ENCODE results near the gene AGBL3.
A peak's percentile ranks its signal among the peaks of the same experiment; 100 is the strongest.

AGBL3 gene

DNA sequence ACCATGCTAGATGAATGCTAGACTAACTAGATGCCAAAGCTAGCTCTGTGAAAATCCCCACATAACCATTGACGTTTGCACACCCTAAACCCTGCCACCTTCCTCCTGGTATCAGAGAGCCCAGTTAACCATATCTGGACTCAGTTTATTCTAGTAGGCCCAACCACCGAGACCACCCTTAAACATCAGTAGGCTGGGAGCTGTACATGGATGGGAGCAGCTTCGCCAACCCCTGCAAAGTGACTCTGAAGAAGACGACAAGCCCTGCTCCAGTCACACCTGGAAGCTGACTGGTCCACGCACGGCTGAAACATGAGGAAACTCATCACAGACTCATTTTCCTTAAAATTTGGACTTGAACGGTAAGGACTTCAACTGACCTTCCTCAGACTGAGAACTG, 188.6 kb downstream of the AGBL3 start:
- TF ChIP-seq JUND (IDR thresholded peaks at IDR 0.05; ENCODE audit: low read depth), result no peak
- in situ Hi-C loops (cut with HindIII; ENCODE audit: low pct_unique_long_range_greater_than_20kb, low sequenced_read_pairs), result no loop called here
- no peak for DNase-seq (ENCODE audit: low read depth in 1 of 2, low spot score in 1 of 2)

DNA sequence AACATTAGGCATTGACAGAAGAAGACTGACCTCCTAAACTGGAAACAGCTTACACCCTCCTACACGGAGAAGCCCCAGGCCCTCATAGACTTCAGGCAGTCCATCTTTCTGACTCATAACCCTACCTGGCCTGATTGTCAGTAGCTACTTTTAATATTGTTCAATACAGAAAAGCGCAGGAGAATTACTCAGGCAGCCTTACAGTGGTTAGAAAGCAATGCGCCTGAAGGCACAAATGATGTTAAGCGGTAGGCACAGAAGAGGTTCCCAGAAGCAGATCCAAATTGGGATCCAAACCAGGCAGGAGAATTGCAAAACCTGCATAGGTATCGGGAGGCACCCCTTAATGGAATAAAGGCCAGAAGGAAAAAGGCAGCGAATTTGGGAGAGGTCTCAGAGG, 189.6 kb downstream of the AGBL3 start:
- no peak for TF ChIP-seq JUND (IDR thresholded peaks at IDR 0.05; ENCODE audit: low read depth)
- no peak for DNase-seq (ENCODE audit: low read depth in 1 of 2, low spot score in 1 of 2)
- in situ Hi-C loops (cut with HindIII; ENCODE audit: low pct_unique_long_range_greater_than_20kb, low sequenced_read_pairs), result no loop called here

GRCh38 chr7:135177028-135177696, 190.9 kb downstream of the AGBL3 start:
- in situ Hi-C loops (cut with HindIII; ENCODE audit: low pct_unique_long_range_greater_than_20kb, low sequenced_read_pairs), result no loop called here
- DNase-seq (ENCODE audit: low read depth in 1 of 2, low spot score in 1 of 2), result peak; percentile 31 to 93
- TF ChIP-seq JUND (IDR thresholded peaks at IDR 0.05; ENCODE audit: low read depth), result 0 out of 2 replicates have a peak, but pooled peaks have one; percentile 34

DNA sequence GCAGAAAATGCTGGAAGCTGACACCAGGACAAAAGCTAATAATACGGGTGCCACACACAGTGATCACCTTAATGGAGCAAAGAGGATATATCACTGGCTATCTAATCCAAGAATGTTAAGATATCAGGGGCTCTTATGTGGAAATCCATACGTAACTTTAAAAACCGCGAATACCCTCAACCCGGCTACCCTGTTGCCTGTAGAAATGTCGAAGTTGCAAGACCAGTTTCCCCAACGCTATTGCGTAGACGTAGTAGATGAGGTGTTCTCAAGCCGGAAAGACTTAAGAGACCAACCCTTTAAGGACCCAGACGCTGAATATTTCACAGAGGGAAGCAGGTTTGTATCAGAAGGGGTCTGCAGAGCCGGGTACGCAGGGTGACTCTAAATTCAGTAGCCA, 192.1 kb downstream of the AGBL3 start:
- no peak for TF ChIP-seq JUND (IDR thresholded peaks at IDR 0.05; ENCODE audit: low read depth)
- in situ Hi-C loops (cut with HindIII; ENCODE audit: low pct_unique_long_range_greater_than_20kb, low sequenced_read_pairs), result no loop called here

GRCh38 chr7:135179321-135179925, 193.1 kb downstream of the AGBL3 start:
- TF ChIP-seq JUND (IDR thresholded peaks at IDR 0.05; ENCODE audit: low read depth), result no peak
- in situ Hi-C loops (cut with HindIII; ENCODE audit: low pct_unique_long_range_greater_than_20kb, low sequenced_read_pairs), result no loop called here
- DNase-seq (ENCODE audit: low read depth in 1 of 2, low spot score in 1 of 2), result no peak

More for the DNA sequence above, 192.1 kb downstream of the AGBL3 start:
- DNase-seq (ENCODE audit: low read depth in 1 of 2, low spot score in 1 of 2), result no peak

DNA sequence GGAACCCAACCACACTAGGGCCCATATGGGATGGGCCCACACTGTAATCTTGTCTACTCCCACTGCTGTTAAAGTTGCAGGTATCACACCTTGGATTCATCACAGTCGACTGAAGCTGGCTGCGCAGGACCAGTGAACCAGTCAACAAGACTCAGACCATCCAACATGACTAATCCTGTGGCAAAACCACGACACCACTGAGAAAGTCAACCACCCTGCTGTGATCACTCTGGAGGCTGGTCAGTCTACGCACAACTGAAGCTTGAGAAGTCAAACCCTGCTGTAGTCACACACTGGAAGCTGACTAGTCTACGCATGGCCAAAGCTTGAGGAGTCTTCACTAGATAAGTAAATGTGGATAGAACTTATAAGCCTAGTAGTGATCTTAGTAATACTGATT, 193.8 kb downstream of the AGBL3 start:
- DNase-seq (ENCODE audit: low read depth in 1 of 2, low spot score in 1 of 2), result no peak
- in situ Hi-C loops (cut with HindIII; ENCODE audit: low pct_unique_long_range_greater_than_20kb, low sequenced_read_pairs), result no loop called here
- no peak for TF ChIP-seq JUND (IDR thresholded peaks at IDR 0.05; ENCODE audit: low read depth)

DNA sequence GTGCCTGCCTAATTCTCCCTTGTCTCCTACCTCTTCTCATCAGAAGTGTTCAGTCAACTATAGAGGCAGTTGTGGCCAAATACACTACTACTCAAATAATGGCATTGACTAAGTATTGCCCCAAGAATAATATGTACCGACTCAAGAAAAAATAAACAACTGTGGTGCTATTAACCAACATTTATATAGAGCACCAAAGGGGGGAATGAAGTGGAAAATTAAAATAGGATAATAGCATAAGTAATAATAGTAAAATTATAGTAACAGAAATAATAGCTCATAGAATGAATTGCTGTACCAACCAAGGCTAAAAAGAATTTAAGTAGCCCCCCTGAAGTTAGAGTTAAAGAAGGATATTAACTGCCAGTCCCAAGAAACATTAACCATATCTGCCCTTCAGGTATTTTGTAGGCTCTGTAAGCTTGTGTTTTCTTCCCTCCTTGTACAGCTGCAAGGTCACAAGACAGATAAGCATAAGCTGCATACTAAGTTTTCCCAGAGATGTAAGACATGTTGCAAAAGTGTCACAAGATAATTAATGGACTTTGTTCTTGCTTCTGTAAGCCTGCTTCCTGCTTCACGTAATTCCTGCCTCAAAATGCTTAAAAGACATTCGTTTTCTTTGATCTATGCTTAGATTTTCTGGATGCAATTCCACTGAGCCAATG, 195.1 kb downstream of the AGBL3 start:
- TF ChIP-seq JUND (IDR thresholded peaks at IDR 0.05; ENCODE audit: low read depth), result no peak
- no peak for DNase-seq (ENCODE audit: low read depth in 1 of 2, low spot score in 1 of 2)
- in situ Hi-C loops (cut with HindIII; ENCODE audit: low pct_unique_long_range_greater_than_20kb, low sequenced_read_pairs), result no loop called here

GRCh38 chr7:135181929-135182678, 195.8 kb downstream of the AGBL3 start:
- DNase-seq (ENCODE audit: low read depth in 1 of 2, low spot score in 1 of 2), result no peak
- in situ Hi-C loops (cut with HindIII; ENCODE audit: low pct_unique_long_range_greater_than_20kb, low sequenced_read_pairs), result no loop called here

DNA sequence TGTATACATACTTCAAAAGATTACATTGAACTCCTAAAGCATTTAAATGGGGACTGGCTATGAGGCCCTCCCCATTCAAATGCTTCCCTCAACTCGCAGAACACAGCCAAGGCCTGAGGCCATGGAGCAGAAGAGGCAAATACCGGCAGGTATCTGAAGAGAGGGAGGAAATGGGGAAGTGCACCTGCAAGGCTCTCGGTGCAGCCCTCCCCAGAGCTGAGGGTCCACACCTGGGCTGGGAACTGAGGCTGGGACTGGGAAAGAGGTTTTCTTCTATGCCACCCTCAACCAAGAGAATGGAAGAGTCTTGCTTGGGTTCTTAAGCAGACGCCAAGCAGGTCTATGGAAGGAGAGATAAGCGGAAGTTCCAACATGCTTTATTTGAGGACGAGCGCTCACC, 197.2 kb downstream of the AGBL3 start:
- DNase-seq (ENCODE audit: low read depth in 1 of 2, low spot score in 1 of 2), result no peak
- in situ Hi-C loops (cut with HindIII; ENCODE audit: low pct_unique_long_range_greater_than_20kb, low sequenced_read_pairs), result no loop called here
- TF ChIP-seq JUND (IDR thresholded peaks at IDR 0.05; ENCODE audit: low read depth), result no peak

More at GRCh38 chr7:135181929-135182678, 195.8 kb downstream of the AGBL3 start:
- TF ChIP-seq JUND (IDR thresholded peaks at IDR 0.05; ENCODE audit: low read depth), result no peak

DNA sequence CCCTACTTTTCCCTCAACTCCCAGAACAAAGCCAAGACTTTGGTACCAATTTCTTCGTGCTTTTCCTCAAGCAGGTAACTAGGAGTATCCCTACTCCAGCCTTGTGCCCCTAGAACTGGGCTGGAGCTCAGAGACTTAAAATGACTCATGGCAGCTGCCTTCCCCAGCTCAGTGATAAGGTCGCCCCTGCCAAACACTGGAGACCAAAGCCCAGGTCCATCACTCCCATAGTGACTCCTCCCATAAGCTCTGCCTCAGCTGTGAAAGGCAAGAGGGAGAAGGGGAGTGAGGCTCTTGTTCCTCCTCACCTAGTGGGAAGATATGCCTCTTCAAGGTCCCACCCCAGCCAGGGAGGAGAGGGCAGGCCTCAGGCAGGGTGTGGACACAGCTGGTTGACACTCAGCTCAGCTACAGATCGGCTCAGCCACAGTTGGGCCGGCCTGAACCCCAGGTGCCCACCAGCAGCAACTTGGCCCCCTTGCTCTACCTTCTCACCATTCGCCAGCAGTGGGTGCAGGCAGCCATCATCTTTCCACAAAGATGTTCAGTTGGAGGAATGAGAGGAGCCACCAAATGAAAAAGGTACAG, 198.0 kb downstream of the AGBL3 start:
- in situ Hi-C loops (cut with HindIII; ENCODE audit: low pct_unique_long_range_greater_than_20kb, low sequenced_read_pairs), result no loop called here
- no peak for TF ChIP-seq JUND (IDR thresholded peaks at IDR 0.05; ENCODE audit: low read depth)
- DNase-seq (ENCODE audit: low read depth in 1 of 2, low spot score in 1 of 2), result no peak

Measured in T47D (cell line).